Measurements from ENCODE around the gene PIK3C3. TPM values are rescaled to one million over a fixed set of nuclear protein-coding genes. Genes with fewer than 3 reads are reported as not detected.
A peak's percentile ranks its signal among the peaks of the same experiment; 100 is the strongest.

The PIK3C3 gene
- total RNA-seq (10 to 100 TPM; 18.1 to 25.8 TPM), polyA plus RNA-seq (10 to 100 TPM; 12.2 to 13.6 TPM)

GRCh38 chr18:41954827-41955613 lies at the start of gene PIK3C3:
TSS of gene PIK3C3 (plus strand) at chr18:41955234. CDS start at chr18:41955292, 58 bp downstream.
- Histone ChIP-seq H3K27ac (ENCODE audit: low read depth in 1 of 2, low read length in 2 of 2) (peak within 1 kb of the TSS; percentile 3 to 78), H3K4me3 (ENCODE audit: low read depth in 1 of 3, low read length in 3 of 3) (peak within 1 kb of the TSS; percentile 66 to 100 (median 79)), H3K36me3 (ENCODE audit: control insufficient read depth in 4 of 4, insufficient read depth in 3 of 4, low read depth in 1 of 4, low read length in 3 of 4) (peaks cover 0 to 8% (median 8%) of the 10 kb centered on the region in 4 donors), H3K27me3 (ENCODE audit: control insufficient read depth in 4 of 4, insufficient read depth in 4 of 4, low read length in 3 of 4) (no peaks in the 10 kb centered on the region), H3K9ac (ENCODE audit: low read depth in 1 of 2, low read length in 2 of 2) (peak within 1 kb of the TSS; percentile 77 to 94), H3K4me1 (ENCODE audit: control insufficient read depth in 4 of 4, insufficient read depth in 4 of 4, low read length in 3 of 4) (peaks cover 4 to 26% (median 15%) of the 10 kb centered on the region in 4 donors), H3K9me3 (ENCODE audit: control insufficient read depth in 4 of 4, low read length in 3 of 4) (no peaks in the 10 kb centered on the region)
- TF ChIP-seq FOXA2 (IDR thresholded peaks at IDR 0.05): peak; percentile 8
- no peak for TF ChIP-seq JUND (IDR thresholded peaks at IDR 0.05)
- peak in 1 of 2 donors; percentile 18 for TF ChIP-seq RXRA (IDR thresholded peaks at IDR 0.05)
- no peak for TF ChIP-seq RAD21 (IDR thresholded peaks at IDR 0.05)
- TF ChIP-seq GABPA (IDR thresholded peaks at IDR 0.05 in 1 of 2, conservative IDR thresholded peaks at IDR 0.05 in 1 of 2): peak; percentile 88 to 99
- TF ChIP-seq ZBTB33 (IDR thresholded peaks at IDR 0.05): peak; percentile 78
- no peak for TF ChIP-seq ATF3 (IDR thresholded peaks at IDR 0.05)
- TF ChIP-seq TAF1 (conservative IDR thresholded peaks at IDR 0.05): no peak
- no peak for TF ChIP-seq HNF4G (IDR thresholded peaks at IDR 0.05)
- peak; percentile 100 for TF ChIP-seq YY1 (IDR thresholded peaks at IDR 0.05)
- TF ChIP-seq NR2F2 (IDR thresholded peaks at IDR 0.05): no peak
- peak; percentile 7 to 13 for TF ChIP-seq HNF4A (conservative IDR thresholded peaks at IDR 0.05)
- no peak for TF ChIP-seq FOXA1 (IDR thresholded peaks at IDR 0.05)
- no peak for TF ChIP-seq REST (IDR thresholded peaks at IDR 0.05)
- TF ChIP-seq SP1 (IDR thresholded peaks at IDR 0.05): peak; percentile 62
- TF ChIP-seq MAX (IDR thresholded peaks at IDR 0.05): peak; percentile 94
- no peak for TF ChIP-seq CTCF (IDR thresholded peaks at IDR 0.05; ENCODE audit: low read depth, low read length, missing input control)
- peak; percentile 92 to 94 for TF ChIP-seq EGR1 (IDR thresholded peaks at IDR 0.05; ENCODE audit: low read depth in 2 of 2)
- WGBS: under 1% methylated on average over 38 of the region's 38 CpGs
- peak; percentile 95 for DNase-seq (ENCODE audit: low spot score)
